ENCODE results near the gene MYPN. TPM values are rescaled to one million over a fixed set of nuclear protein-coding genes. Genes with fewer than 3 reads are reported as not detected.

Gene MYPN
- total RNA-seq, 1 experiment from 2014 or later = not detected

DNA sequence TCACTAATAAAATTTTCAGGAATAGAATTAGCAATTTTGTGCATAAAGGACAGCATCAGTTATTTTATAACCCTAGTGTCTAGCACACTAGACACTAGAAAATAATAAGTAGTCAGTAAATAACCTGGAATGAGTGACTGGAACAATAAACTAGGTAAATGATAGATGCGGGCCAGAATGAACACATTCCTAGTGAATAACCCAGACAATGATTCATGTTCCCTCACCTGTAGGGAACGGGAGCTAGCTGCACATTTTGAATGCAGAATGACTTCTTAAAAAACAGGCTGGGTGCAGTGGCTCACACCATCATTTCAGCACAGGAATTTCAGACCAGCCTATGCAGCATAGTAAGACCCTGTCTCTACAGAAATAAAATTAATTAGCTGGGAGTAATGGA, 125.8 kb downstream of the MYPN start:
- no TSS peak for BruUV-seq (replicated peaks)
- H3K4me1 Mint-ChIP-seq (ENCODE audit: low read depth, unreplicated experiment) = peaks cover 7% of the 10 kb centered on the region
- ChIA-PET CTCF (interaction anchor here (2.5 kb wide), 1 partner anchor 22 kb away, joined by 8 read pairs; no protein-coding TSS in a partner anchor), POLR2A (no interaction called here)
- Histone ChIP-seq H3K9me3 (no peaks in the 10 kb centered on the region), H3K4me1 (0 out of 2 replicates have a peak, but pooled peaks cover 5% of the 10 kb centered on the region), H3K27me3 (replicated peaks; ENCODE audit: control insufficient read depth, insufficient read depth, low read length) (no peaks in the 10 kb centered on the region), H3K36me3 (ENCODE audit: control insufficient read depth, insufficient read depth, low read length) (no peaks in the 10 kb centered on the region), H3K4me3 (ENCODE audit: low read depth, low read length) (no peak overlapping the region)
- no peaks in the 10 kb centered on the region for H3K36me3 Mint-ChIP-seq (ENCODE audit: insufficient read depth, unreplicated experiment)
- no peaks in the 10 kb centered on the region for H3K9me3 Mint-ChIP-seq (ENCODE audit: unreplicated experiment)
- intact Hi-C loops (cut with micrococcal nuclease; ENCODE audit: unreplicated experiment) = no loop called here
- TF ChIP-seq, protein P1, sequence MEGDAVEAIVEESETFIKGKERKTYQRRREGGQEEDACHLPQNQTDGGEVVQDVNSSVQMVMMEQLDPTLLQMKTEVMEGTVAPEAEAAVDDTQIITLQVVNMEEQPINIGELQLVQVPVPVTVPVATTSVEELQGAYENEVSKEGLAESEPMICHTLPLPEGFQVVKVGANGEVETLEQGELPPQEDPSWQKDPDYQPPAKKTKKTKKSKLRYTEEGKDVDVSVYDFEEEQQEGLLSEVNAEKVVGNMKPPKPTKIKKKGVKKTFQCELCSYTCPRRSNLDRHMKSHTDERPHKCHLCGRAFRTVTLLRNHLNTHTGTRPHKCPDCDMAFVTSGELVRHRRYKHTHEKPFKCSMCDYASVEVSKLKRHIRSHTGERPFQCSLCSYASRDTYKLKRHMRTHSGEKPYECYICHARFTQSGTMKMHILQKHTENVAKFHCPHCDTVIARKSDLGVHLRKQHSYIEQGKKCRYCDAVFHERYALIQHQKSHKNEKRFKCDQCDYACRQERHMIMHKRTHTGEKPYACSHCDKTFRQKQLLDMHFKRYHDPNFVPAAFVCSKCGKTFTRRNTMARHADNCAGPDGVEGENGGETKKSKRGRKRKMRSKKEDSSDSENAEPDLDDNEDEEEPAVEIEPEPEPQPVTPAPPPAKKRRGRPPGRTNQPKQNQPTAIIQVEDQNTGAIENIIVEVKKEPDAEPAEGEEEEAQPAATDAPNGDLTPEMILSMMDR (IDR thresholded peaks at IDR 0.05; ENCODE audit: insufficient read depth in 1 of 2, low read depth in 1 of 2, low read length in 1 of 2, severe bottlenecking in 1 of 2, unreplicated experiment in 1 of 2) = no peak
- H3K4me3 Mint-ChIP-seq (ENCODE audit: unreplicated experiment) = no peak overlapping the region
- no peak for DNase-seq
- no peak overlapping the region for H3K27ac Mint-ChIP-seq (ENCODE audit: unreplicated experiment)
- peaks cover 2% of the 10 kb centered on the region for H3K27me3 Mint-ChIP-seq (ENCODE audit: insufficient read depth, unreplicated experiment)

DNA sequence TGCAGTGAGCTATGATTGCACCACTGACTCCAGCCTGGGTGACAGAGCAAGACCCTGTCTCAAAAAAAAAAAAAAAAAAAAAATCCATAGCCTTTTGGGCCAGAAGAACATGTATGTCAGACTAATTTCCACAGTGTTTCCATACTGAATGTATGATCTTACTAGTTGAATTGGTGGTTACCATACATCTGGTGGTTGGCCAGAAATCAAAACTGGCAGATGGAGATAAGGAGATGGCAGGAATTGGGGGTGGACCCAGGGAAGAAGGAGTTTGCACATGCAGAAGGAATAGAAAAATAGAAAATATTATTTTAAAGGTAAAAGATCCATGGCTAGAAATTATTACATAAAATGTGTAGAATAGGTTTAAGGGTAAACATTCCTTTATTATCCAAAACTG, 126.3 kb downstream of the MYPN start:
- Mint-ChIP-seq H3K4me3 (ENCODE audit: unreplicated experiment) (no peak overlapping the region), H3K9me3 (ENCODE audit: unreplicated experiment) (no peaks in the 10 kb centered on the region), H3K36me3 (ENCODE audit: insufficient read depth, unreplicated experiment) (no peaks in the 10 kb centered on the region), H3K27ac (ENCODE audit: unreplicated experiment) (no peak overlapping the region), H3K27me3 (ENCODE audit: insufficient read depth, unreplicated experiment) (peaks cover 2% of the 10 kb centered on the region), H3K4me1 (ENCODE audit: low read depth, unreplicated experiment) (peaks cover 7% of the 10 kb centered on the region)
- ChIA-PET POLR2A (no interaction called here), CTCF (interaction anchor here (2.5 kb wide), 1 partner anchor 23 kb away, joined by 8 read pairs; no protein-coding TSS in a partner anchor)
- H3K36me3 ChIP-seq (ENCODE audit: control insufficient read depth, insufficient read depth, low read length) = no peaks in the 10 kb centered on the region
- BruUV-seq (replicated peaks) = no TSS peak
- DNase-seq = no peak
- H3K4me1 ChIP-seq = 0 out of 2 replicates have a peak, but pooled peaks cover 5% of the 10 kb centered on the region
- no peak overlapping the region for H3K4me3 ChIP-seq (ENCODE audit: low read depth, low read length)
- TF ChIP-seq, protein P1 (IDR thresholded peaks at IDR 0.05; ENCODE audit: insufficient read depth in 1 of 2, low read depth in 1 of 2, low read length in 1 of 2, severe bottlenecking in 1 of 2, unreplicated experiment in 1 of 2) = no peak
- H3K27me3 ChIP-seq (replicated peaks; ENCODE audit: control insufficient read depth, insufficient read depth, low read length) = no peaks in the 10 kb centered on the region
- H3K9me3 ChIP-seq = no peaks in the 10 kb centered on the region
- intact Hi-C loops (cut with micrococcal nuclease; ENCODE audit: unreplicated experiment) = no loop called here

DNA sequence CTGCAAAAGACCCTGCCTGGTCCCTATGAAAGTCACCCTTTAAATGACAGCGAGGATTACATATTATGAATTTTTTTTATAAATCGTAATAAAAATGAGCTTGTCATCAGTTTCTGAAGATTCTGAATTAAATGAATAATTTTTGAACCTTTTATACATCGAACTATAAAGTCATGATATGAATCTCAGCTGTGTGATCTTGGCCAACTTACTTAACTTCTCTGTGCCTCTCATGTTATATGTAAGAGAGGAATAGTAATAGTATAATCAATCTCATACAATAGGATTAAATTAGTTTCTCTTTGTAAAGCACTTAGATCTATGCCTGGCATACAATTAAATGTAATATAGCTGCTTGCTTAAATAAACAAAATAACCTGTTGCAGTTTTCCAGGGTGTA, 127.9 kb downstream of the MYPN start:
- intact Hi-C loops (cut with micrococcal nuclease; ENCODE audit: unreplicated experiment) = no loop called here
- Histone ChIP-seq H3K9me3 (no peaks in the 10 kb centered on the region), H3K4me3 (ENCODE audit: low read depth, low read length) (no peak overlapping the region), H3K27me3 (replicated peaks; ENCODE audit: control insufficient read depth, insufficient read depth, low read length) (no peaks in the 10 kb centered on the region), H3K4me1 (no peaks in the 10 kb centered on the region), H3K36me3 (ENCODE audit: control insufficient read depth, insufficient read depth, low read length) (no peaks in the 10 kb centered on the region)
- no TSS peak for BruUV-seq (replicated peaks)
- DNase-seq = no peak
- CTCF ChIA-PET = interaction anchor here (2.5 kb wide), 1 partner anchor 24 kb away, joined by 8 read pairs; no protein-coding TSS in a partner anchor
- H3K4me3 Mint-ChIP-seq (ENCODE audit: unreplicated experiment) = no peak overlapping the region
- no peak overlapping the region for H3K27ac Mint-ChIP-seq (ENCODE audit: unreplicated experiment)
- TF ChIP-seq, protein P1 (IDR thresholded peaks at IDR 0.05; ENCODE audit: insufficient read depth in 1 of 2, low read depth in 1 of 2, low read length in 1 of 2, severe bottlenecking in 1 of 2, unreplicated experiment in 1 of 2) = no peak
- H3K36me3 Mint-ChIP-seq (ENCODE audit: insufficient read depth, unreplicated experiment) = no peaks in the 10 kb centered on the region
- POLR2A ChIA-PET = no interaction called here
- H3K4me1 Mint-ChIP-seq (ENCODE audit: low read depth, unreplicated experiment) = peaks cover under 1% of the 10 kb centered on the region
- H3K9me3 Mint-ChIP-seq (ENCODE audit: unreplicated experiment) = no peaks in the 10 kb centered on the region
- no peaks in the 10 kb centered on the region for H3K27me3 Mint-ChIP-seq (ENCODE audit: insufficient read depth, unreplicated experiment)
